Heart right ventricle (tissue), 16 donors: ENCODE data around the gene LYPD5. TPM values are rescaled to one million over a fixed set of nuclear protein-coding genes. Genes with fewer than 3 reads are reported as not detected.
"Not testable (repeated sequence)": the region's sequence is repeated elsewhere in the genome, so short reads cannot be mapped to it uniquely, and the experiment has no call there.

Experiments
- ATAC-seq, 8 donors: fragments of 200-7000 bp; cut with Tn5 transposase; one replicate each; pipeline ENCODE4 v1.9.1; 2020; ENCODE audit warnings: mild to moderate bottlenecking in 8 of 8, moderate library complexity in 8 of 8, moderate number of reproducible peaks in 1 of 8
- DNase-seq, 2 donors: peaks; one replicate each; pipeline ENCODE4 v3.0.0-alpha.2; 2020
- H3K27ac ChIP-seq, 10 donors: fragments of 200-600 bp; sonication (generic) in 2 of 10; one replicate each; pipeline versions ENCODE4 v1.5.0 to v1.8.0; 2020 to 2022; ENCODE audit warnings: mild to moderate bottlenecking in 3 of 10
- H3K27me3 ChIP-seq, 7 donors: fragments of 200-600 bp; one replicate each; pipeline ENCODE4 v1.8.0; 2021 to 2022; ENCODE audit warnings: mild to moderate bottlenecking in 2 of 7
- H3K36me3 ChIP-seq, 9 donors: fragments of 200-600 bp; sonication (generic) in 1 of 9; one replicate each; pipeline versions ENCODE4 v1.5.0 to v1.8.0; 2020 to 2022; ENCODE audit warnings: mild to moderate bottlenecking in 2 of 9
- H3K4me1 ChIP-seq, 9 donors: fragments of 200-600 bp; sonication (generic) in 1 of 9; one replicate each; pipeline versions ENCODE4 v1.5.0 to v1.8.0; 2020 to 2022; ENCODE audit warnings: mild to moderate bottlenecking in 4 of 9
- H3K4me3 ChIP-seq, 10 donors: fragments of 200-600 bp; sonication (generic) in 2 of 10; one replicate each; pipeline versions ENCODE4 v1.5.0 to v1.8.0; 2020 to 2022; ENCODE audit warnings: mild to moderate bottlenecking in 7 of 10, moderate library complexity in 2 of 10
- H3K9me3 ChIP-seq, 11 donors: fragments of 200-600 bp in 10 of 11; sonication (generic) in 2 of 11; one replicate each; pipeline versions ENCODE4 v1.5.0 to v1.8.0; 2013 to 2022; ENCODE audit warnings: mild to moderate bottlenecking in 2 of 11, control low read depth in 1 of 11, moderate library complexity in 1 of 11
- CTCF ChIP-seq, 9 donors: fragments of 200-600 bp; sonication (generic) in 2 of 9; IDR thresholded peaks; one replicate each; pipeline versions ENCODE4 v1.5.0 to v1.8.0; 2021 to 2022; ENCODE audit warnings: antibody characterized with exemption in 9 of 9, mild to moderate bottlenecking in 5 of 9, moderate library complexity in 1 of 9
- WGBS, 2 donors: extraction: QIAGEN DNeasy Blood & Tissue Kit; methylation state at CpG; one replicate each; pipeline ENCODE4 v1.1.7; 2013; ENCODE audit warnings: inconsistent platforms in 1 of 2; 5-methylcytosine and 5-hydroxymethylcytosine counted together
- intact Hi-C, 10 donors: fragments of 100-400 bp; cut with DNase I; formaldehyde crosslinking; loops; one replicate each; pipeline versions ENCODE4 v1.11.1 to v1.14.2; 2022
- polyA plus RNA-seq, 2 donors: library from polyadenylated mRNA; stranded (reverse); fragments of 200-250 nt; gene quantifications; one replicate each; pipeline ENCODE4 v1.2.3, GENCODE V29; 2013
- total RNA-seq, 10 donors: library from RNA; stranded (reverse); fragmentation: NEBNext Ultra II Directional in 3 of 10; extraction: Animal tissue kit (Norgen Biotek cat#: 25700) in 3 of 10; gene quantifications; one replicate each; pipeline versions ENCODE4 v1.2.1 to v1.2.4, GENCODE V29; 2021 to 2023
- donor health status: Arrhythmogenic right ventricular cardiomyopathy.
- donor health status: ischemic (EF 13 %, LVEDD 7.1; RV severe dilation, severe dysfunction).
- donor health status: healthy with polysubstance abuse.
- donor health status: DM: no; HTN: yes; CAD: no.
- donor health status: DM: no; HTN: no; CAD: no.
- donor health status: ischemic (EF 25% LVEDD 6.9; RV normal size, moderate dysfunction).
- donor health status: ischemic (EF 25% LVEDD 5.7; RV mildly dilated, moderate dysfunction).
- donor health status: healthy.
- donor health status: DM: yes; HTN: yes; CAD: no.
- donor health status: Ischemic cardiomyopathy.
- donor health status: ischemic (EF 35%, LVEDD 5.7; RV mildly dilated, moderate dysfunction).
- donor health status: nonischemic (EF 11% LVEDD 7.7; RV severe dilation, severe dysfunction).
- donor health status: DM: yes; HTN: yes; CAD: no.
- donor health status: PGD.
- donor health status: ischemic (EF 29% LVEDD 5.4; RV normal size, mild dysfunction).
- donor health status: nonischemic (EF 23%, LVEDD 6.1; RV moderate dilation, normal function).

Gene LYPD5
- total and polyA plus RNA-seq, 12 donors: 0.24 to 5.3 (median 0.90) TPM

DNA sequence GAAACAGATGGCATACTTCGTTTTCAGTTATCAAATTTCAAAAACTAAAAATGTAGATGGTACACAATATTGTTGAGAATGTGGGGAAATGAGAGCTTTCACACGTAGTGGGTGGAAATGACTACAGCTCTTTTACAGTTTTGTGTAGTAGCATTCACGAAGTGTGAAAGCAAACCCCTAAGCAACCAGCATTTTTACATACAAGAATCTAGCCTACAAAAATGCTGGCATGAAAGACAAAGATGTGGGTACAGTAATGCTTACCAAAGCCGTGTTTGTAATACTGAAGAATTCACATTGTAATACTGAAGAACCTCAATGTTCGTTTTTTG lies 18.6 kb upstream of the LYPD5 start:
- 33 to 37% methylated on average over 5 of the region's 5 CpGs for WGBS, 2 donors
- H3K4me3 ChIP-seq: peak overlapping the region; percentile 19 to 59 (median 48)
- intact Hi-C loops: loop anchor here in 1 of 10 donors (10.0 kb wide), 1 partner anchor 84 kb away; no protein-coding TSS in a partner anchor
- H3K27ac ChIP-seq: no peak overlapping the region
- H3K9me3 ChIP-seq: no peaks in the 10 kb centered on the region
- H3K36me3 ChIP-seq: no peaks in the 10 kb centered on the region
- no peak for ATAC-seq
- H3K27me3 ChIP-seq: peaks cover 0 to 61% (median 0%) of the 10 kb centered on the region in 7 donors
- TF ChIP-seq CTCF (IDR thresholded peaks at IDR 0.05): no peak
- no peak for DNase-seq
- H3K4me1 ChIP-seq: peaks cover 0 to 10% (median 6%) of the 10 kb centered on the region in 9 donors

DNA sequence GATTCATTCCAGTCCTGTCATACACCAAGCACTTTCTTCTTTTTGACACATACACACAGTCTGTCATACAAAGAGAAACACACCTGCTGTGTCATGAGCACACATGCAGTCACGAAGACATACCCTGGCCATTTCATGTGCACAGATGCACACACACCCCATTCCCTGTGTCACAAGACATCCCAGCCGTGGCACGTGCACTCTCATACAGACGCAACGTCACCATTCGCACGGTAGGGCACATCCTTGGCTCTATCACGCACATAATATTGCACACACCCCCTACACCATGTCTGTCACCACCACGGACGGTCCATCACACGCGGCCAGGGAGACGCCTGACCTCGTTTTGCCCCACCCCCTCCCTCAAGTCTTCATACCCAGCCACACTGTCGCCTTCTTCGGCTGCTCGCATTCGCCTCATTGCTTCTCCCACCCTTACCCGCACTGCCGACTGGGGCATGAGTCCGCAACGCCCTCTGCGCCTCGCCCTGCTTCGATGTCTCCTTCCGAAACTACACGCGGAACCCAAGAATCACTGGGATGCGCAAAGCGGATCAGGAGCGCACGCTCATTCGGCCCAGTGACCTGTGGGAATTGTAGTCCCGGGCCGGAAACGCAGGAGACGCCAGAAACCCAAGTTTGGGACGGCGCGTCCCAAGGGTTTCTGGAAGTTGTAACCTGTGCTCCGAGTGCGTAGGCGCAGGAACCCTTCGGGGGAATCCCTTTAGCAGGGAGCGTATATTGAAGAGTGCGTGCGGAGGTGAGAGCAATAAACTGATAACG lies 18.0 kb upstream of the LYPD5 start:
- TF ChIP-seq CTCF (IDR thresholded peaks at IDR 0.05): no peak
- DNase-seq: peak; percentile 52
- Histone ChIP-seq H3K27me3 (peaks cover 0 to 61% (median 0%) of the 10 kb centered on the region in 7 donors), H3K4me1 (peaks cover 0 to 10% (median 6%) of the 10 kb centered on the region in 9 donors), H3K36me3 (no peaks in the 10 kb centered on the region), H3K9me3 (no peaks in the 10 kb centered on the region), H3K4me3 (peak overlapping the region; percentile 19 to 59 (median 48)), H3K27ac (no peak overlapping the region)
- ATAC-seq: peak; percentile 38 to 92 (median 85)
- intact Hi-C loops: loop anchor here in 1 of 10 donors (10.0 kb wide), 1 partner anchor 85 kb away; no protein-coding TSS in a partner anchor
- WGBS, 2 donors: 10 to 11% methylated on average over 48 of the region's 48 CpGs

GRCh38 chr19:43818500-43818899 lies 16.3 kb upstream of the LYPD5 start:
- ATAC-seq: no peak
- intact Hi-C loops: no loop called here
- Histone ChIP-seq H3K27me3 (peaks cover 0 to 49% (median 0%) of the 10 kb centered on the region in 7 donors), H3K4me1 (peaks cover 0 to 10% (median 6%) of the 10 kb centered on the region in 9 donors), H3K36me3 (no peaks in the 10 kb centered on the region), H3K27ac (no peak overlapping the region), H3K4me3 (no peak overlapping the region), H3K9me3 (no peaks in the 10 kb centered on the region)
- TF ChIP-seq CTCF (IDR thresholded peaks at IDR 0.05): no peak
- no peak for DNase-seq
- 81 to 82% methylated on average over 5 of the region's 5 CpGs for WGBS, 2 donors

GRCh38 chr19:43817454-43817853 lies 15.2 kb upstream of the LYPD5 start:
- H3K27ac ChIP-seq, H3K9me3 ChIP-seq, H3K36me3 ChIP-seq, ATAC-seq, intact Hi-C loops, DNase-seq, H3K4me3 ChIP-seq: not testable (repeated sequence)
- peaks cover 0 to 38% (median 0%) of the 10 kb centered on the region in 7 donors for H3K27me3 ChIP-seq
- WGBS, 2 donors: 83 to 92% methylated on average over 1 of the region's 1 CpG
- peaks cover 0 to 10% (median 6%) of the 10 kb centered on the region in 9 donors for H3K4me1 ChIP-seq
